Tibial nerve (tissue), 3 donors: Measurements from ENCODE around the gene FER1L5.

Source experiments
- POLR2A ChIP-seq, 2 donors: fragments of 450-650 bp; IDR thresholded peaks; one replicate each; pipeline ENCODE4 v1.6.1; 2017; ENCODE audit warnings: antibody characterized with exemption in 2 of 2, mild to moderate bottlenecking in 2 of 2, moderate library complexity in 2 of 2
- TF ChIP-seq, protein P1 (sequence below), 5 experiments: fragments of 200-600 bp in 3 of 5; fragments of 450-650 bp in 2 of 5; sonication (generic) in 3 of 5; IDR thresholded peaks; one replicate each; pipeline ENCODE4 v1.5.1; 2016 to 2019; ENCODE audit warnings: antibody characterized with exemption in 5 of 5, mild to moderate bottlenecking in 3 of 5, moderate library complexity in 2 of 5

DNA sequence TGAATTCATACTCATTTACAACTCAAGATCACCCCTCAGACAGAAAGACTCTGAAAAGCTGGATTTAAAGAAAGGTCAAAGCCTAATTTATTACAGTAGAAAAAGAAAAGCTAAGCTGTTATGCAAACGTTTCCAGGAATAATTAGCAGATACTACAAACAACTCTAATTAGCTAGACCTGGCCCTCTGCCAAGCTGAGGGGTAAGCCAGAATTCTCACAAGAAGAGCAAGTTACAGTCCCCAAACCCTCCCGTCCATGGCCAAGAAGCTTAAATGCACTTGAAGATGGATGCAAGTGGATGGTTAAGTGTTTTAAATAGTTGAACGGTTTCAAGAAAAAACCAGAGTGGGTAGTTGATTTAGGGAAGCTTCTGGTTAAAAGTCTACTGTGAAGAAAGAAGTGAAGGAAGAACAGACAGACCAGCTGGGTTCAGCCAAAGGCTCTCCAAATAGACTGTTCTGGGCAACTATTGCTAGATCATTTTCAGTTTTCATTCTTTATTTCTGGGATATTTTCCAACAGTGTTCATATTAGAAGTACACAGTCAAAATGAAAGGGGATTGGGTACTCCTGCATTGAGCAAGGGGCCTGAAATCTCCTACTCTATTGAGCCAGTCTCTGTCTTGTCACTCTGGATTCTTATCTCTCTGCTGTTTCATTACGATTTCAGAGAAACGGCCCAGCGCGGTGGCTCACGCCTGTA lies 92.5 kb downstream of the FER1L5 start:
- TF ChIP-seq, protein P1, sequence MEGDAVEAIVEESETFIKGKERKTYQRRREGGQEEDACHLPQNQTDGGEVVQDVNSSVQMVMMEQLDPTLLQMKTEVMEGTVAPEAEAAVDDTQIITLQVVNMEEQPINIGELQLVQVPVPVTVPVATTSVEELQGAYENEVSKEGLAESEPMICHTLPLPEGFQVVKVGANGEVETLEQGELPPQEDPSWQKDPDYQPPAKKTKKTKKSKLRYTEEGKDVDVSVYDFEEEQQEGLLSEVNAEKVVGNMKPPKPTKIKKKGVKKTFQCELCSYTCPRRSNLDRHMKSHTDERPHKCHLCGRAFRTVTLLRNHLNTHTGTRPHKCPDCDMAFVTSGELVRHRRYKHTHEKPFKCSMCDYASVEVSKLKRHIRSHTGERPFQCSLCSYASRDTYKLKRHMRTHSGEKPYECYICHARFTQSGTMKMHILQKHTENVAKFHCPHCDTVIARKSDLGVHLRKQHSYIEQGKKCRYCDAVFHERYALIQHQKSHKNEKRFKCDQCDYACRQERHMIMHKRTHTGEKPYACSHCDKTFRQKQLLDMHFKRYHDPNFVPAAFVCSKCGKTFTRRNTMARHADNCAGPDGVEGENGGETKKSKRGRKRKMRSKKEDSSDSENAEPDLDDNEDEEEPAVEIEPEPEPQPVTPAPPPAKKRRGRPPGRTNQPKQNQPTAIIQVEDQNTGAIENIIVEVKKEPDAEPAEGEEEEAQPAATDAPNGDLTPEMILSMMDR (IDR thresholded peaks at IDR 0.05): no peak
- no peak for TF ChIP-seq POLR2A (IDR thresholded peaks at IDR 0.05)
